ENCODE measurements around the gene C1R.

The C1R gene

DNA sequence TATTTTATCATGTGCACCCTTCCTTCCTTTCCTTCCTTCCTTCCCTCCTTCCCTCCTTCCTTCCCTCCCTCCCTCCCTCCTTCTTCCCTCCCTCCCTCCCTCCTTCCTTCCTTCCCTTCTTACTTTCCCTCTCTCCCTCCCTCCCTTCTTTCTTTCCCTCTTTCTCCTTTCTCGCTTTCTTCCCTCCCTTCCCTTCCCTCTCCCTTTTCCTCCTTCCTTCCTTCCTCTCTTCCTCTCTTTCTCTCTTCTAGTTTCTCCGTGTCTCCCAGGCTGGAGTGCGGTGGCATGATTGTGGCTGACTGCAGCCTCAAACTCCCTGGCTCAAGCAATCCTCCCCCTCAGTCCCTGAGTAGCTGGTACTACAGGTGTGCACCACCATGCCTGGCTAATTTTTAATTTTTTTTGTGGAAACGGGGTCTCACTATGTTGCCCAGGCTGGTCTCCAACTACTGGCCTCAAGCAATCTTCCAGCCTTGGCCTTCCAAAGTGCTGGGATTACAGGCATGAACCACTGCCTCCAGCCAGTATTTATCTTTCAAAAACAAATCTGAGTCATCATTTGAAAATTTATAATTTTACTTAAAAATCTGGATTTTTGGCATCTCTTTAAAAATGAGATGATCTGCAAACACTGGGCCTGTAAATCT lies 8.9 kb upstream of the C1R start:
- H3K4me3 ChIP-seq (ENCODE audit: low read length) = no peak overlapping the region
- H3K36me3 ChIP-seq (ENCODE audit: insufficient read depth, low read length) = peaks cover 20% of the 10 kb centered on the region
- H2AFZ ChIP-seq (ENCODE audit: low read depth, low read length) = no peak overlapping the region
- no peaks in the 10 kb centered on the region for H3K4me1 ChIP-seq (ENCODE audit: insufficient read depth, low read length)
- peaks cover under 1% of the 10 kb centered on the region for H3K9me3 ChIP-seq (ENCODE audit: low read length)
- no peaks in the 10 kb centered on the region for H3K27me3 ChIP-seq (ENCODE audit: insufficient read depth, low read length)

DNA sequence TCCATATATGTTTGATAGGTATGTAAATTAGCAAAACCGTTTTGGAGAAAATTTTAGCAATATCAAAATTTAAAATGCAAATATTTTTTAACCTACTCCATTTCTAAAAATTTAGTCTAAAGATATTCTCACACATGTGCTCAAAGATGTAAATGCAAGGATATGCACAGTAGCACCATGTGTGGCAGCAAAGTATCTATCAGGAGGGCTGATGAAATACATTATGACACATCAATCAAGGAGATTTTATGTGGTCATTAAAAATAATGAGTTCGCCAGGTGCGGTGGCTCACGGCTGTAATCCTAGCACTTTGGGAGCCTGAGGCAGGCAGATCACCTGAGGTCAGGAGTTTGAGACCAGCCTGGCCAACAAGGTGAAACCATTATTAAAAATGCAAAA lies 8.0 kb upstream of the C1R start:
- Histone ChIP-seq H3K4me3 (ENCODE audit: low read length) (no peak overlapping the region), H2AFZ (ENCODE audit: low read depth, low read length) (no peak overlapping the region), H3K4me1 (ENCODE audit: insufficient read depth, low read length) (no peaks in the 10 kb centered on the region)

GRCh38 chr12:7099290-7099996 lies 7.2 kb upstream of the C1R start:
- Histone ChIP-seq H3K4me3 (ENCODE audit: low read length) (no peak overlapping the region), H3K9me3 (ENCODE audit: low read length) (no peaks in the 10 kb centered on the region), H3K27me3 (ENCODE audit: insufficient read depth, low read length) (no peaks in the 10 kb centered on the region), H2AFZ (ENCODE audit: low read depth, low read length) (no peak overlapping the region), H3K4me1 (ENCODE audit: insufficient read depth, low read length) (no peaks in the 10 kb centered on the region), H3K36me3 (ENCODE audit: insufficient read depth, low read length) (peaks cover 20% of the 10 kb centered on the region)

More for the DNA sequence above, 8.0 kb upstream of the C1R start:
- Histone ChIP-seq H3K9me3 (ENCODE audit: low read length) (no peaks in the 10 kb centered on the region), H3K36me3 (ENCODE audit: insufficient read depth, low read length) (peaks cover 20% of the 10 kb centered on the region), H3K27me3 (ENCODE audit: insufficient read depth, low read length) (no peaks in the 10 kb centered on the region)

DNA sequence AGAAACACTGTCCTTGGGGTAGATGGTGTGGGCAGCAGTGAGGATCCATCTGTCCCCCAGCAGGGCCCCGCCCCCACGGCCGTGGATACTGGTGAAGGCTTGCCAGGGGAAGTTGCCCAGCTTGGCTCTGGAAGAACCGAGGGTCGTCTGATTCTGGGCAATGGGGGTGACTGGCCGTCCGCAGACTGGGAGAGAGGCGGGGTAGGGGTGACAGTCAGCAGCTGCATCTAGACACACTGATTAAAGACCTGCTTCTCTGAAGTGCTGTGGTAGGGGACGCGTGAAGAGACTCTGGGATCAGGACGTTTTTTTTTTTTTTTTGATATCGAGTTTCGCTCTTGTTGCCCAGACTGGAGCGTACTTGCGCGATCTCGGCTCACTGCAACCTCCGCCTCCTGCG lies 4.7 kb upstream of the C1R start:
- Histone ChIP-seq H3K27me3 (ENCODE audit: insufficient read depth, low read length) (no peaks in the 10 kb centered on the region), H3K9me3 (ENCODE audit: low read length) (no peaks in the 10 kb centered on the region), H3K4me3 (ENCODE audit: low read length) (no peak overlapping the region), H2AFZ (ENCODE audit: low read depth, low read length) (no peak overlapping the region), H3K4me1 (ENCODE audit: insufficient read depth, low read length) (no peaks in the 10 kb centered on the region), H3K36me3 (ENCODE audit: insufficient read depth, low read length) (peaks cover 16% of the 10 kb centered on the region)

DNA sequence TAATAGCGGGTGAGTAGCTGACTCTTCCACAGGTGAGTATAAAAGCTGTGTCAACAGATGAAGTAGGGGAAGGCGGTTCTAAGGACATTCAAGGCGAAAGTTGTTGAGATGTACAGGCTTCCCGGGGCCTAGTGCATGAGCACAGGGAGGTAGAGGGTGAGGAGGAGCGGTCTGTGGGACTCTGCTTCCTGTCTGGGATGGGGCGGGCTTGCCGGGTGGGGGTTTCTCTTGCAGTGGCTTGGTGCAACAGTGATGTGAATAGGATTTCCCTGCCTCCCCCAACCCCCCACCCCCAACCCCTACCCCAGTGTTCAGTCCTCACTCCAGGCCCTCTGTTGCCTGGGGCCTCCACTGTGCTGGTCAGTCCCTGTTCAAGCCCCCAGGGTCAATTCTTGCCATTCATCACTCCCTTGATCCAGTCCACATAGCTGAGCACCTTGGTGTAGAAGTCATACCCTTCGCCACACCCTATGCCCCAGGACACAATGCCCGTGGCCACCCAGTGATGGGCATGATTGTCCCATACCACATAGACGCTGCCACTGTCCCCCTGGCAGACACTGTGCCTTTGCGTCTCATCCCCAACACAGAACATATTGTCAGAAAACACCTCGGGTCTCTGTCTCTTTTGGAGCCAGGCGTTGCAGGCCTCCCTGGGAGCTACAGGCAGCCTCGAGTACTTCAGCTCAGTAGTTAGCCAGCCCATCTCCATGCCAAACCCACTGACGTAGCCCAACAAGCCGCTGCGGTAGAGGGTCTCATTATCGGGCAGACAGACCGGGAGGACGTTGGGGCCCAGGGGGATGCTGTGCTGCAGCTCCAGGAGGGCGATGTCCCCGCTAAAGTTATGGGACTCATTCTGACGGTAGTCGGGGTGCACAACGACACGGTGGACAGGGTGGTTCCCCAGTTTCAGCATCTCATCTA lies 4.0 kb upstream of the C1R start:
- Histone ChIP-seq H3K27me3 (ENCODE audit: insufficient read depth, low read length) (no peaks in the 10 kb centered on the region), H3K36me3 (ENCODE audit: insufficient read depth, low read length) (peaks cover 12% of the 10 kb centered on the region), H3K4me1 (ENCODE audit: insufficient read depth, low read length) (no peaks in the 10 kb centered on the region), H3K9me3 (ENCODE audit: low read length) (no peaks in the 10 kb centered on the region), H2AFZ (ENCODE audit: low read depth, low read length) (no peak overlapping the region), H3K4me3 (ENCODE audit: low read length) (no peak overlapping the region)

GRCh38 chr12:7093892-7094291 lies 1.6 kb upstream of the C1R start:
- Histone ChIP-seq H3K27me3 (ENCODE audit: insufficient read depth, low read length) (no peaks in the 10 kb centered on the region), H3K4me3 (ENCODE audit: low read length) (no peak overlapping the region), H3K4me1 (ENCODE audit: insufficient read depth, low read length) (peaks cover 9% of the 10 kb centered on the region), H3K36me3 (ENCODE audit: insufficient read depth, low read length) (peaks cover 4% of the 10 kb centered on the region), H2AFZ (ENCODE audit: low read depth, low read length) (no peak overlapping the region), H3K9me3 (ENCODE audit: low read length) (no peaks in the 10 kb centered on the region)

- H3K4me3 ChIP-seq (ENCODE audit: low read length) = no peak overlapping the region
- no peaks in the 10 kb centered on the region for H3K27me3 ChIP-seq (ENCODE audit: insufficient read depth, low read length)
- no peak overlapping the region for H2AFZ ChIP-seq (ENCODE audit: low read depth, low read length)
- peaks cover 9% of the 10 kb centered on the region for H3K4me1 ChIP-seq (ENCODE audit: insufficient read depth, low read length)
- H3K9me3 ChIP-seq (ENCODE audit: low read length) = no peaks in the 10 kb centered on the region
- peaks cover 4% of the 10 kb centered on the region for H3K36me3 ChIP-seq (ENCODE audit: insufficient read depth, low read length)
These were observed 1.2 kb upstream of the C1R start for GRCh38 chr12:7093486-7093885.

DNA sequence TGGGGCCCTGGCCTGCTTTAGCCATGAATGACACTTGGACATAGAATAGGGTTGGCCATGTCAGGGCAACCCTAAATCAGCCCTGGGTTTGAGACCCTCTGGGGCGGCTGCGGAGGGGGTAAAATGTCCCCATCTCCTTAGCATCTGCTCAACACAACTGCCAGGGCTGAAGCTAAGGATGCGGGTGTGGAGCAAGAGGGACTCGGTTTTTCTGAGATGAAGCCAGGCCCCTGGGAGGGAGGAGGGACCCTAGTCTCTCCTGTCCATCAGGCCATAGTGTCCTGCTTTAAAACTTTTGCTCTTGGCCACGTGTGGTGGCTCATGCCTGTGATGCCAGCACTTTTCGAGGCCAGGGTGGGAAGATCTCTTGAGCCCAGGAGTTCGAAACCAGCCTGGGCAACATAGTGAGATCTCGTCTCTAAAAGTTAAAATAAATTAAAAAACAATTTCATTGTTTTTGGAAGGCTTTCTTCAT lies 778 bp upstream of the C1R start:
- Histone ChIP-seq H2AFZ (ENCODE audit: low read depth, low read length) (no peak overlapping the region), H3K36me3 (ENCODE audit: insufficient read depth, low read length) (peaks cover 4% of the 10 kb centered on the region), H3K4me1 (ENCODE audit: insufficient read depth, low read length) (peaks cover 9% of the 10 kb centered on the region), H3K9me3 (ENCODE audit: low read length) (no peaks in the 10 kb centered on the region), H3K4me3 (ENCODE audit: low read length) (no peak overlapping the region), H3K27me3 (ENCODE audit: insufficient read depth, low read length) (no peaks in the 10 kb centered on the region)

GRCh38 chr12:7091660-7092228 lies 501 bp downstream of the C1R start:
- H3K9me3 ChIP-seq (ENCODE audit: low read length) = no peaks in the 10 kb centered on the region
- H3K27me3 ChIP-seq (ENCODE audit: insufficient read depth, low read length) = no peaks in the 10 kb centered on the region
- H2AFZ ChIP-seq (ENCODE audit: low read depth, low read length) = no peak overlapping the region
- no peak overlapping the region for H3K4me3 ChIP-seq (ENCODE audit: low read length)
- H3K36me3 ChIP-seq (ENCODE audit: insufficient read depth, low read length) = no peaks in the 10 kb centered on the region
- peaks cover 9% of the 10 kb centered on the region for H3K4me1 ChIP-seq (ENCODE audit: insufficient read depth, low read length)

DNA sequence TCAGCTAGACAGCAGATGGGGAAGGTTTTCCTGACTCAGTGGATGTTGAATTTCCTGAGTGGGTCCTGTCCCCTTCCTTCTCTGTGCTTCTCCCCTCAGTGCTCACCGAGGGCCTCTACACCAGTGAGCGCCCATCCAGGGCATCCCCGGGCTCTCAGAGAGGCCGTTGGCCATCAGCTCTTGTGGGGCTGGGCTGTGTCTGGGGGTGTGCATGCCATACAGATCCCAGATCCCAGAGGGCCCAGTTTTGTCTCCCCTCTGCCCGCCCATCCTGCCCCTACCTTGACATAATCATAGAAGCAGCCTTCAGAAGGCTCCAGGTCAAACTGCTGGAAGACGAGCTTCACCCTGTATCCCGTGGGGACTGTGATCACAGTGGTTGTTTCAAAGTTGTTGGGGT lies 1.1 kb downstream of the C1R start:
- Histone ChIP-seq H3K4me1 (ENCODE audit: insufficient read depth, low read length) (peaks cover 9% of the 10 kb centered on the region), H3K36me3 (ENCODE audit: insufficient read depth, low read length) (no peaks in the 10 kb centered on the region), H3K4me3 (ENCODE audit: low read length) (no peak overlapping the region)

GRCh38 chr12:7090222-7090998 lies 1.8 kb downstream of the C1R start:
- Histone ChIP-seq H3K36me3 (ENCODE audit: insufficient read depth, low read length) (no peaks in the 10 kb centered on the region), H2AFZ (ENCODE audit: low read depth, low read length) (no peak overlapping the region), H3K27me3 (ENCODE audit: insufficient read depth, low read length) (no peaks in the 10 kb centered on the region), H3K4me3 (ENCODE audit: low read length) (no peak overlapping the region), H3K4me1 (ENCODE audit: insufficient read depth, low read length) (peaks cover 9% of the 10 kb centered on the region), H3K9me3 (ENCODE audit: low read length) (no peaks in the 10 kb centered on the region)

More for the DNA sequence above, 1.1 kb downstream of the C1R start:
- Histone ChIP-seq H3K9me3 (ENCODE audit: low read length) (no peaks in the 10 kb centered on the region), H2AFZ (ENCODE audit: low read depth, low read length) (no peak overlapping the region), H3K27me3 (ENCODE audit: insufficient read depth, low read length) (no peaks in the 10 kb centered on the region)

DNA sequence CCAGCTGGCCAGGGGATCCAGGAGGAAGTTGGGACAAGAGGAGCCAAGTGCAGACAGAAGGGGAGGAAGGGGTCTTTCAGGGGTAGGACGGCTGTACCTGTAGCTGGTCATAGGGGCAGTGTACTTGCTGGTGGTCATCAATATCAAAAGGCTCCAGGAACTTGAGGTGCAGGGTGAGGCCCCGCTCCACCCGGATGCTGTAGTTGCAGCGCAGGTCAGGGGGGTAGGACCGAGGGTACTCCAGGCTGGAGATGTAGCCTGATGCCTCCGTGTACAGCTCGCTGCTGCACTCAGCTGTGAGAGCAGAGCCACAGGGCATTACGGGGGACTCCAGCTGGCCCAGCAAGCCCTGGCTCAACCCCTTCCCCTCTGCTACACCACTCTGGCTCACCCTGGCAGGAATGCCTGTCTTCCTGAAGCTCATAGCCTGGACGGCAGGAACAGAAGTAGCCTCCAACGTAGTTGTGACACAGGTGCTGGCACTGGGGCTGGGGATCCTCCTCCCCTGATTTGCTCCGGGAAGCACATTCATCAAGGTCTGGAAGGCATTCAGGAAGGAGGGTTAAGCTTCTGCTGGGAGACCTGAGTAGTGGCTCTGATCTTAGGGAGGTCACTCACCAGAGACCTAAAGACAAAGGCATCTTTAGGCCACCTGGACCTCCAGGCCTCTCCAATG lies 2.9 kb downstream of the C1R start:
- Histone ChIP-seq H3K27me3 (ENCODE audit: insufficient read depth, low read length) (no peaks in the 10 kb centered on the region), H2AFZ (ENCODE audit: low read depth, low read length) (no peak overlapping the region), H3K4me1 (ENCODE audit: insufficient read depth, low read length) (peaks cover 9% of the 10 kb centered on the region), H3K4me3 (ENCODE audit: low read length) (no peak overlapping the region), H3K36me3 (ENCODE audit: insufficient read depth, low read length) (no peaks in the 10 kb centered on the region), H3K9me3 (ENCODE audit: low read length) (no peaks in the 10 kb centered on the region)

Measured in neuron (in vitro differentiated cells).